CD1c-positive myeloid dendritic cell (primary cell): ENCODE results near the gene NUDT3.
A peak's percentile ranks its signal among the peaks of the same experiment; 100 is the strongest.
"Not testable (repeated sequence)": the region's sequence is repeated elsewhere in the genome, so short reads cannot be mapped to it uniquely, and the experiment has no call there.

Experiments used
- DNase-seq: peaks from one replicate; pipeline ENCODE4 v3.0.0-alpha.2; 2016; ENCODE audit errors: extremely low spot score

The NUDT3 gene

DNA sequence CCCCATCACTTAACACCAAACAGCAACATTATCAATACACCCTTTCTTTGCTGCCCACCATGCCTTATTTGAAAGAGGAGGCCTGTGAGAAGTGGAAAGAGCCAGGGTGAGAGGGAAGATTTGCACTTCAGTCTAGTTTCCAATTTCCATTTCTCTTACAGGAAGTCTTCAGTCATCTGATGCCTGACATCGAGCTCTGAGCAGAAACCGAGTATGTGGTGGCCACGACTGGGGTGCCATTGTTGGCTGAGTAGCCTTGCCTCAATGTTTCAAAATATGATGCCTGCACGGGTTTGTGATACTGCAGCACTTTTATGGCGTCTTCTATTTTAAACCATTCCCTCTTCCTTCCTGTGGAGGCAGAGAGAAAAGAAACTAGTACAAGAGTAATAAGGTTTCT is 103.9 kb downstream of the NUDT3 start:
- DNase-seq, result no peak

DNA sequence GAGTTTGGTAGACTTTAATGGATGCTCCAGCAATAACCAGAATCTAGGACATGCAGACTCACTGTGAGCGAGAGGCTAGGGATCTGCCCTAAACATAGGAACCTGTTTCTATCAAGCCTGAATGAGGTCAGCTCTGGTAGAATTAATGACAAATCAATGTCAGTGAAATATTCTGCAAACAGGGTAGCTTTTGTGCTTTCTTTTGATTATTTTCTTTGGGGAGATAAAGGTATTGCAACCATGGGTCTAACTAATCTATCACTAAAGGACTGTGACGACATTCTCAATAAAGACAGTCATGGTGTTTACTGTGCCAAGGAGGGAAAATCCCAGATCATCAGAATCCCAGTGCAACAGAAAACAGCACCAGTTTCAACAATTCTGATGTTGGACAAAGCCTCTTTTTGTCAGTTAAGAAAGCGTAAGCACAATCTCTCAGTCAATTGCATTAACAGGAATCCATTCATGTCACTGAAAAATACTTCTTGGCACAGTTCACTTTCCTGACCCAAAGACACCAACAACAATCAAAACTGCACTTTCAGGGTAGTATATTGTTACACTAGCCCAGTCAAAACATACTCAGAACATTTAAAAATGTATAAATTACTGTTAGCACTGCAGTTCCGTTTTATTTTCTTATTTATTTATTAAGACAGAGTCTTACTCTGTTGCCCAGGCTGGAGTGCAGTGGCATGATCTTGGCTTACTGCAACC is 106.9 kb downstream of the NUDT3 start:
- no peak for DNase-seq

DNA sequence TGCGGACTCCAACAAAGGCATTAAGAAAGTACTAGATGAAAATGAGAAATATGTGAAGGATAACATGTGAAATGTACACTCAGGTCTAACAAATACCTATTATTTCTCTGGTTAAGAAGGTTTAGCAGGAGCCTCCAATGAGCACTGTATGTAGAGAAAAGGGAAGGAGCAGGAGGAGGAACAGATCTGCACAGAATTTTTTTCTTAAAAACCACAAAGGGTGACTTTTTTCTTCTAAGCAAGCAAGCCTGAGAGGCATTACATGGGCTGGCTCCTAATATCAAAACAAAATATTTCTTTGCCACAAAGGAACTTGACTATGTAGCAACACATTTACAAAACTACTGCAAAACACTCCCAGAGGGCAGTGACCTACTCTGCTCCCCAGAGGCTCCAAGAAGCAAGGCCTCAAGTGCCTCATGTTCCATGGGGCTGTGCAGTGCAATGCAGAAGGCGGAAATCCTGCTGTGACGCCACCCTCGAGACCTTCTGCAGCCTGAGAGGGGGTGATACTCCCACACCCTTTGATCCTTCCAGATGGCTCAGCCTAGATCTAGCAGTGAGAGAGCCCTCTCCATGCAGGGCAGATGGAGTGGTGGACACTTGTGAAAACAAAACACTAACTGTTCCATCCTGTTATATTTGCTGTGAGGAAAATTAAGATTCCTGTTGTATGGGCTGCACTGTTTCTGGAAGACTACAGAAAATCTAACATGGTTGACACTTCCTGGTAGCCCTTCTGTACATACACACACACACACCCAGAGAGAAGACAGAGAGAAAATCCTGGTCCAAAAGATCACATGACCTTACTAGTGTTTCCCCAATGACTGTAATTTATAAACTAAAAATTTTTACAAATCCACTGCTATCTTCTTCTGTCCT is 107.7 kb downstream of the NUDT3 start:
- peak; percentile 83 for DNase-seq

DNA sequence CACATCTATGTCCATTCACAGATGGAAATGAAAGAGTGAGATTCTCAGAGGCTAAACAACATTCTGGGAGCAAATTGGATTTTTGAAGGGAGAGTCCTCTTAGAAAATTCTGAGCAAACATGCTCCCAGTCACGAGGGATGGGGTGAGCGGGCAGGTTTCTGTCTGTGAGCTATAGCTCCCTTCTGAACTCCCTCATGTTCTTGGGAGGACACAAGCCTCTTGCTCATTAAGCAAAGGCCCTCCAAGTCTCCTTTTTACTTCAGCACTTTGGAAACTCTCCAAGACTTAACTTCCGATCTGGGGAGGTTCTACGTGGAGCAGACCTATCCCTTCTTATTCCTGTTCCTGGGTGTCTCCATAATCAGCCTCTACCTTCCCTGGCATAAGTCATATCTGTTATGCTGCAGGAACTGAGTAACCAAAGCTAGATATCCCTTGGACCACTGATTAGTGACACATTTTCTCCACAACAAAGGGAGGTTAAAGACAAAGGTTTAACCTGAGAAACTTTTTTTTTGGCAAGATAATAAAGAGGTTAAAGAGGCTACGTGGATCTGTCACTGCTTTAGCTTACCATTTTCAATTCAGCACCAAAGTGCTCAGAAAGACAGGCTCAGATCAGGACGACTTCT is 110.7 kb downstream of the NUDT3 start:
- DNase-seq, result no peak

DNA sequence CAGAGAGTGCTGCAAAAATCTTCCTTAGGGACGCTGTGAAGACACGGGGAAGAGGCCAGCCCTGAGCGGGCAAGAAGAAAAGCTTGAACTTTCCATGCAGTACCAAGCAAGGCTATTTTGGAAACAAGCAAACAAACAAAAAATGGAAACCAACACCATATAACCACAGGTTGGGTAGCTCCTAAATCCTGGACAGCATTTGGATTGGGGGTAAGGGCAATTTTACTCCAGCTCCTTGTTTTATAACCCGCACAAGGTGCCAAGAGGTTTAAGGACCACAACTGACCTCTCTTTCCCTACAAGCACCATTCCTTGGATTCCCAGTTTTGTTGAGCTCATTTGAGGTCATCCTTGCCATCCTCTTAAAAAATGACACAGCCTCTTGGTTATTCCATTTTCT is 112.3 kb downstream of the NUDT3 start:
- no peak for DNase-seq

DNA sequence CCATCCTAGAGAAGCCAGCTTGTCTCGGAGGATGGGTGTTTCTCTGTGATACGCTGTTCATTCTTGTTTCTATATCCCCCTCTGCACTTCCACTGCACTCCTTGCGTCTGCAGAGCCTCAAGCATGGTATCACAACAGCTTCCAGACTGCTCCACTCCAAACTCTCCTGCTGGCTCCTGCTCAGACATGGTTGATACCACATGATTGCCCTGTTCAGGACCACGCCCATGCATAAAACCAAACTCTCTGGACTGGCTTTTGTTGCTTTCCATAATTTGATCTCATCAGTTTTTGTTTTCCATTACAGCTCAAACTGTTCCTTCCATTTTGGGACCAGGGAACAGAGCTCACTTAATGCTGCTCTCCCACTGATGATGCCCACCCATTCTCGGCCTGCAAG is 113.6 kb downstream of the NUDT3 start:
- DNase-seq, result no peak

DNA sequence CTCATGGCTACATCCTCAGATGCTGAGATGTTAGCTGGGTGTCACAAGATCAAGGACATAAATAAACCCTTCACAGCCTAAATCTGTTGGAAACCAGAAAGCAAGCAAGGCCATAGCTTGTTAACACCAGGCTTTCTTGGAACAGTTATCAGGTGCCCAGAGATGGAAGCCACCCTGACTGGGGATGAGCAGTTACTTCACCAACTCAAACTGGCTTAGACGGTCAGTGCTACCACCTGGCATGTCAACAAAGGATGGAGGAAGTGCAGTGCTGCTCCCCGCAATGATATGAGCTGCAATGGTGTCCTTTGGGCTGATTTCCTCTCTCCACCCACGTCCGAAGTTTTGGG is 114.7 kb downstream of the NUDT3 start:
- no peak for DNase-seq

DNA sequence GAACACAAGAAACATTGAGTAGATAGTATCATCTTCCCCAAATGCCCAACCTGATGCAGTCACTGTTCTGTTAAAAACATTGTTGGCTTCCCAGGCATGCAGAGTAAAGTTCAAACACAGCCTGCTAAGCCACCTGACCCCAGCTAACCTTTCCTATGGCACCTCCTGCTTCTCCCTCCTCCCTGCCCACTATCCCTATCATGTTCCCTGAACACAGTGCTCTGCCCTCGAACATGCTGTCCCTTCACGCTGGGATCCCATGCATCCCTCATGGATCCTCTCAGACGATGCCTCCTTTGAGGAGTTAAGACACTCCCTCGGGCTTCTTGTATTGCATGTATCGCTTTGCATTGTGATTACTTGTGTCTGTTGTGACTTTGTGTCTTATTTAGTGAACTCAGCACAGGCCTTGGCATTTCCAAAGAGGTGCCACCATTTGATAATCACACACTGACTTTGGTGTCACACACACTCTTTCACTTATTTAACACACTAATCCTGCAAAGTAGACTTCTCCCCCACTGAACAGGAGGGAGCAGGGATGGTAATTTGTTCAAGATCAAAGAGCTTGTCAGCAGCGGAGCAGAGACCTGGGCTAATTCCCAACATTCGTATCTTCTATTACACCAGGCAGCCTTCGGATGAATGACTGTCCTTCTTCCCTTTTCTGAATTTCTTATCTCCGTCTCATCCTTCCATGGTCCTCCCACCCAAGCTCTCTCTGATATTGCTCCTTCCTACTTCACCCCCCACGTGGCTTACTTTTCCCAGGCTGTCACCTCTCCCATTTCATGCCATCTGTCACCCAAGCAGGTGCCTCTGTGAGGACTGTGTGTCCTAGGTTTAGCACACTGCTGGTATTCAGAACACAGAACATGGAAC is 115.3 kb downstream of the NUDT3 start:
- DNase-seq, result no peak

DNA sequence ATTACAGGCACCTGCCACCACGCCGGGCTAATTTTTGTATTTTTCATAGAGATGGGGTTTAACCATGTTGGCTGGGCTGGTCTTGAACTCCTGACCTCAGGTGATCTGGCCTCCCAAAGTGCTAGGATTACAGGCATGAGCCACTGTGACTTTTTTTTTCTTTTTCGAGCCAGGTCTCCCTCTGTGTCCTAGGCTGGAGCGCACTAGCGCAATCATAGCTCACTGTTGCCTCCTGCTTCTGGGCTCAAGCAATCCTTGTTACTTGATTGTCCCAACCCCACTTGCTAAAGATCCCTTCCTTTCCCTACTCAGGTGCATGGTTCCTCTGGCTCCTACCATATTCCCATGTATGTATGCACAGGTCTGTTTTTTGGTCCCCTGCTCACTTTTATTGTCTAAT is 116.3 kb downstream of the NUDT3 start:
- DNase-seq, result no peak

DNA sequence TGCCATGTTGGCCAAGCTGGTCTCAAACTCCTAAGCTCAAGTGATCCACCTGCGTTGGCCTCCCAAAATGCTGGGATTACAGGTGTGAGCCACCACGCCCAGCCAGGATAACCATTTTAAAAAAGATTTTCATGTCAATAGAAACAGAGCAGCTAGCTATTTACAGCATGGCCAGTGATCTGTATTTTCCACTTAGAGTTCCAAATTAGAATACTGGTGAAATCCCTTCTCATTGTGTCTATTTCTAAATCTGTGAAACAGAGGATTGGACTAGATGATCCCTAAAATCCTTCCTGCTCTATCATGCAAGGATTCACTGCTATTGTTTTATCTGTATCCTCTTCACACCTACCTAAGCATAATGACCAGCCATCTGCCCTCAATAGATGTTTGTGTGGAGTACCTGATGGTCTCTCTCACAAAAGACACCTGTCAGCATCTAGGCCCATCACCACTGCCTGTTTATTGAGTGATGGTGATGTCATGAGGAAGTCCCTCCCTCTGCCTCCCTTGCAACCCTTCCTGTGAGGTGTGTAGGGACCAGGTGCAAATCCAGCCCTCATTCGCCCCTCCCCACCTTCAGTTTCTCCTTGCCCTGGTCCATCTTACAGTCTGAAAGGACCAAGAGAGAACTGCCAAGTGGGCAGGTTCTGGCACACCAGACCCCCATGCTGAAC is 117.2 kb downstream of the NUDT3 start:
- no peak for DNase-seq

DNA sequence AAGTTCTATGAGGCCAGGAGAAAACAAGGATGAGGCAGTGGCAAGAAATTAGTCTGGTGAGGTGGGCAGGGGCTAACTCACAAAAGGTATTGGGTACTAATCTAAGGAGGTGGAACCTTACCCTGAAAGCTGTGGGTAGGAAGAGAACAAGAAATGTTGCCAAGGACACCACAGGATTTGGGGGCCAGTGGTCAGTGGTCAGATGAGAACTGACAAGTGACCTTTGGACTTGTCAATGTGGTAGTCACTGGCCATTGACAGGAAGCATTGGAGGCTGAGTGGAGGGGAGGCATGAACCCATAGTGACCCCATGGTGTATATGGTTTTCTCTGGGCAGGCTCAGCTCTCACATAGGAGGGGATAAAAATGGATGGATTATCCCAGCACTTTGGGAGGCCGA is 118.3 kb downstream of the NUDT3 start:
- no peak for DNase-seq

DNA sequence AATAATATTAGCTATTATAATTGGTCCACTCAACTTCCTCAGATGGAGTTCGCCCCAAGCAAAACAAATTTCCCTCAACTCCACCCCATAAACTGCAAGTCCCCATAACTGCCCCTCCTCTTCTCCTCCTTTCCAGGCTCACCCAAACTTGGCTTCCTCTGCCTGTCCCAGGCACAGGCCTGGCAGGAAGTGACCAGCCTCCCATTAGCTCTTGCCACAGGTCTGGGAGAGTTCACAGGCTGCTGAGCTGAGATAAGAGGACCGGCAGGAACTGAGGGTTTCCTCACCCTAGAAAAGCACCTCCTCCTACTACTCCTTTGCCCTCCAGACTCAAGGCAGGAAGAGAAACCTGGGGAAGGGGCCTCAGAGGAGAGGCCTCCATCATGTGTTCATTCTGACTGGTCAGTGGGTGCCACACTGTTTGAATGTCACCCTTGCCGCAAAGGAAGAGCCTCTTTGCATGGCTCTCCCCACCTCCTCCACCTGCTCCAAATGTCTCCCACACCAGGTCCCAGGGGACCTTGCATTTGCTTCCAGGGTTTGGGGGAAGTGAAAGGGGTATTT is 119.1 kb downstream of the NUDT3 start:
- peak; percentile 65 for DNase-seq

DNA sequence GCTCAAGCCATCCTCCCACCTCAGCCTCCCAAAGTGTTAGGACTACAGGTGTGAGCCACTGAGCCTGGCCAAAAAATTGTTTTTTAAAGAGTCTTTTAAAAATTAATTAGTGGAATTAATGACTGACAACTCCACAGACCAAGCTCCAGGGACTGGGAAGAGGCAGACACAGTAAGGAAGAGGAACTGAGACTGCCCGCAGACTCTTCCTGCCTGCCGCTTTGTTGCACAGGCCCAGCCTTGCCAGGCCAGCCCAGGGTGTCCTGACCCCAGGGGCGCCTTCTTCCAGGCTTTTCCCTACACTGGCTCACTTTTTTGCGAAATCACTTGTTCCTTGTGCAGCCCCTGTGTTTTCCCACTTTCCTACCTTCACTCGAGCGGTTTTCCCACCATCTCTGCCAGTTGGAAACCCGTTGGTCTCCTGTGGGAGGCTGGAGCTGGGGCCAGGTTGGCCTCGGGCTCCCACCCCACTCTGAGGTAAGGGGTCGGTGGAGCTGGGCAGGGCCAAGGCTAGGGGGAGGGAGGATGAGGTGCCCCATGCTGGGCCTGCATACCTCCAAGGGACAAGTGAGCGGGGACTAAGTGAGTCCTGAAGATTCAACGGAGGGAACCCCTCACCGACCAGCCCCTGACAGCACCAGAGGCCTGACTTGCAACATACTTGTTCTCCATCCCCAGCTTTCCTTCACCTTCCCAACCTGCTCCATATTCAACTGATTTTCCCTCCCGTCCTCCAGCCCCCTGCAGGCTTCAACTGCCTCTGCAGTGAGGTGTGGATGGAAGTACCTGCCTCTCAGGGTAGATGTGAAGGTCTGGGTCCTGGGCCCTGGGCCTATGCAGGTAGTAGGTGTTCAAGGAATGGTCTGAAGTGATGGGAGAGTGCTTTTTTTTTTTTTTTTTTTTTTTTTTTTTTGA is 120.2 kb downstream of the NUDT3 start:
- peak; percentile 64 for DNase-seq

DNA sequence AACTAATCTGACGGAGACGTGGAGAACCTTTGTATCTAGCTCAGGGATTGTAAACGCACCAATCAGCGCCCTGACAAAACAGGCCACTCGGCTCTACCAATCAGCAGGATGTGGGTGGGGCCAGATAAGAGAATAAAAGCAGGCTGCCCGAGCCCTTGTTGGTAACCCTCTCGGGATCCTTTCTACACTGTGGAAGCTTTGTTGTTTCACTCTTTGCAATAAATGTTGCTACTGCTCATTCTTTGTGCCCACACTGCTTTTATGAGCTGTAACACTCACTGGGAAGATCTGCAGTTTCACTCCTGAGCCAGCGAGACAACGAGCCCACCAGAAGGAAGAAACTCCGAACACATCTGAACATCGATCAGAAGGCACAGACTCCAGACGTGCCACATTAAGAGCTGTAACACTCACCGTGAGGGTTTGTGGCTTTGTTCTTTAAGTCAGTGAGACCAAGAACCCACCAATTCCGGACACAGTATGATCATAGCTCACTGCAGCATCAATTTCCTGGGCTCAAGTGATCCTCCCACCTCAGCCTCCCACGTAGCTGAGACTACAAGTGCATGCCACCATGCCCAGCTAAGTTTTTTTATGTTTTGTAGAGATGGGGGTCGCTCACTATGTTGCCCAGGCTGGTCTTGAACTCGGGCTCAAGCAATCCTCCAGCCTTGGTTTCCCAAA is 122.7 kb downstream of the NUDT3 start:
- DNase-seq, result not testable (repeated sequence)

DNA sequence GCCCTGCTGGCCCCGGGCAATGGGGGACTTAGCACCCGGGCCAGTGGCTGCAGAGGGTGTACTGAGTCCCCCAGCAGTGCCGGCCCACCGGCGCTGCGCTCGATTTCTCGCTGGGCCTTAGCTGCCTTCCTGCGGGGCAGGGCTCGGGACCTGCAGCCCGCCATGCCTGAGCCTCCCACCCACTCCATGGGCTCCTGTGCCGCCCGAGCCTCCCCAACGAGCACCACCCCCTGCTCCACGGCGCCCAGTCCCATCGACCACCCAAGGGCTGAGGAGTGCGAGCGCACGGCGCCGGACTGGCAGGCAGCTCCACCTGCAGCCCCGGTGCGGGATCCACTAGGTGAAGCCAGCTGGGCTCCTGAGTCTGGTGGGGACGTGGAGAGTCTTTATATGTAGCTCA is 123.3 kb downstream of the NUDT3 start:
- DNase-seq, result not testable (repeated sequence)

DNA sequence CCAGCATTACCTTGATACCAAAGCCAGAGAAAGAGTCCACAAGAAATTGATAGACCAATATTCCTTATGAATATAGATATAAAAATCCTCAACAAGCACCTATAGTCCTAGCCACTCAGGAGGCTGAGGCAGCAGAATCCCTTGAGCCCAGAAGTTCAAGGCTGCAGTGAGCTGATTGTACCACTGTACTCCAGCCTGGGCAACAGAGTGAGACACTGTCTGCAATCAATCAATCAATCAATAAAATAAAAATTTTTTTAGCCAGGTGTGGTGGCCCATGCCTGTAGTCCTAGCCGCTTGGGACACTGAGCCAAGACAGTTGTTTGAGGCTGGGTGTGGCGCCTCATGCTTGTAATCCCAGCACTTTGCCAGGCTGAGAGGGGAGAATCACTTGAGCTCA is 124.7 kb downstream of the NUDT3 start:
- no peak for DNase-seq

DNA sequence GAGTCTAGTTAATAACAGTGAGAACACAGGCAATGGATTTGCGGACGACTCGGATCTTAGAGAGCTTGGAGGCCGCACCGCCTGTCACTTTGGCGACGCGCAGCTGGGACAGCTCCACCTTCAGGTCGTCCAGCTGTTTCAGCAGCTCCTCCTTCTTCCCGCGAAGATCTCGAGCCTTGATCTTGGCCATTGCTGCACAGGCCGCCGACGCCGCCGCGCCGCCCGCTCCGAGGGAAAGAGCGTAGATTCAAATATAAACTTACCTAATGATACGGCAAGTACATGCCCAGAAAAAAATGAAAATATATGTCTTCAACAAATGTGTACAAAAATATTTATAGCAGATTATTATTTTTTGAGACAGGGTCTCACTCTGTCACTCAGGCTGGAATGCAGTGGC is 129.0 kb downstream of the NUDT3 start:
- not testable (repeated sequence) for DNase-seq

DNA sequence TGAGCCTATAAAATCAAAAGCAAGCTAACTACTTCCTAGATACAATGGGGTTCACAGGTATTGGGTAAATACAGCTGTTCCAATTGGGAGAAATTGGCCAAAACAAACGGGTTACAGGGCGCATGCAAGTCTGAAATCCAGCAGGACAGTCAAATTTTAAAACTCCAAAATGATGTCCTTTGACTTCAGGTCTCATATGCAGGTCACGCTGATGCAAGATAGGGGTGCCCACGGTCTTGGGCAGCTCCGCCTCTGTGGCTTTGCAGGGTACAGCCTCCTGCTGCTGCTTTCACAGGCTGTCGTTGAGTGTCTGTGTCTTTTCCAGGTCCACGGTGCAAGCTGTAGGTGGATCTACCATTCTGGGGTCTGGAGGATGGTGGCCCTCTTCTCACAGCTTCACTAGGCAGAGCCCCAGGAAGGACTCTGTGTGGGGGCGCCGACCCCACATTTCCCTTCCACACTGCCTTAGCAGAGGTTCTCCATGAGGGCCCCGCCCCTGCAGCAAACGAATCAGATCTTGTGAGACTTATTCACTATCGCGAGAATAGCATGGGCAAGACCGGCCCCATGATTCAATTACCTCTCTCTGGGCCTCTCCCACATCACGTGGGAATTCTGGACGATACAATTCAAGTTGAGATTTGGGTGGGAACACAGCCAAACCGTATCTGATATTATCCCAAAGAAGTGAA is 131.7 kb downstream of the NUDT3 start:
- no peak for DNase-seq
